ENCODE results near the gene THOP1. TPM values are rescaled to one million over a fixed set of nuclear protein-coding genes. Genes with fewer than 3 reads are reported as not detected.

The THOP1 gene
- polyA plus RNA-seq, 3 donors, result 13.4 to 17.6 (median 14.6) TPM

- WGBS (ENCODE audit: insufficient coverage), result 98% methylated on average over 20 of the region's 20 CpGs
- no peak overlapping the region for H3K27ac Mint-ChIP-seq
- H3K36me3 ChIP-seq (replicated peaks in 1 of 2; ENCODE audit: control insufficient read depth in 1 of 2, insufficient read depth in 2 of 2, low read length in 2 of 2), result peaks cover 24% of the 10 kb centered on the region in 2 donors
Observed at GRCh38 chr19:2811221-2811722, 26.0 kb downstream of the THOP1 start.

GRCh38 chr19:2811735-2812413 is 26.6 kb downstream of the THOP1 start:
- intact Hi-C loops (cut with micrococcal nuclease), result loop anchor here in 1 of 2 donors (5.0 kb wide), 1 partner anchor 55 kb away; the partner anchor contains the start of gene ZNF556
- no peak overlapping the region for H3K4me3 Mint-ChIP-seq
- H3K9me3 ChIP-seq (replicated peaks in 1 of 2; ENCODE audit: control insufficient read depth in 1 of 2, insufficient read depth in 1 of 2, low read length in 2 of 2), result no peaks in the 10 kb centered on the region

More at GRCh38 chr19:2811221-2811722, 26.0 kb downstream of the THOP1 start:
- Mint-ChIP-seq H3K4me1 (no peaks in the 10 kb centered on the region), H3K27me3 (ENCODE audit: low read depth in 3 of 3) (peaks cover 0 to 2% (median 0%) of the 10 kb centered on the region in 3 donors), H3K9me3 (peaks cover 0 to 2% (median 0%) of the 10 kb centered on the region in 7 donors), H3K4me3 (no peak overlapping the region), H3K36me3 (peaks cover 21 to 41% of the 10 kb centered on the region in 2 donors)
- Histone ChIP-seq H3K27ac (ENCODE audit: low read depth in 1 of 2, low read length in 2 of 2) (no peak overlapping the region), H2AFZ (ENCODE audit: insufficient read depth, low read depth, low read length, poor library complexity, severe bottlenecking) (no peak overlapping the region), H4K20me1 (ENCODE audit: insufficient read depth, low read length) (no peaks in the 10 kb centered on the region), H3K79me2 (ENCODE audit: insufficient read depth, low read length) (no peaks in the 10 kb centered on the region), H3K4me3 (replicated peaks in 1 of 3; ENCODE audit: low read depth in 2 of 3, low read length in 3 of 3) (no peak overlapping the region), H3K4me1 (ENCODE audit: control insufficient read depth in 1 of 2, insufficient read depth in 2 of 2, low read length in 2 of 2) (no peaks in the 10 kb centered on the region), H3K9ac (ENCODE audit: insufficient read depth, low read length, poor library complexity, severe bottlenecking) (no peak overlapping the region), H3K27me3 (ENCODE audit: control insufficient read depth in 2 of 2, insufficient read depth in 2 of 2, low read length in 2 of 2) (no peaks in the 10 kb centered on the region), H3K9me3 (replicated peaks in 1 of 2; ENCODE audit: control insufficient read depth in 1 of 2, insufficient read depth in 1 of 2, low read length in 2 of 2) (no peaks in the 10 kb centered on the region), H3K4me2 (replicated peaks; ENCODE audit: extremely low read depth, low read length, poor library complexity, severe bottlenecking) (no peak overlapping the region)
- intact Hi-C loops (cut with micrococcal nuclease), result loop anchor here in 1 of 2 donors (5.0 kb wide), 1 partner anchor 56 kb away; the partner anchor contains the start of gene ZNF556
- DNase-seq, result no peak
- TF ChIP-seq CTCF (IDR thresholded peaks at IDR 0.05), result no peak

More at GRCh38 chr19:2811735-2812413, 26.6 kb downstream of the THOP1 start:
- Mint-ChIP-seq H3K27ac (no peak overlapping the region), H3K36me3 (peaks cover 18 to 36% of the 10 kb centered on the region in 2 donors), H3K4me1 (no peaks in the 10 kb centered on the region), H3K9me3 (peaks cover 0 to 2% (median 0%) of the 10 kb centered on the region in 7 donors), H3K27me3 (ENCODE audit: low read depth in 3 of 3) (peaks cover 0 to 2% (median 0%) of the 10 kb centered on the region in 3 donors)
- Histone ChIP-seq H3K27me3 (ENCODE audit: control insufficient read depth in 2 of 2, insufficient read depth in 2 of 2, low read length in 2 of 2) (no peaks in the 10 kb centered on the region), H3K4me1 (ENCODE audit: control insufficient read depth in 1 of 2, insufficient read depth in 2 of 2, low read length in 2 of 2) (no peaks in the 10 kb centered on the region), H3K79me2 (ENCODE audit: insufficient read depth, low read length) (no peaks in the 10 kb centered on the region), H4K20me1 (ENCODE audit: insufficient read depth, low read length) (no peaks in the 10 kb centered on the region), H3K27ac (ENCODE audit: low read depth in 1 of 2, low read length in 2 of 2) (no peak overlapping the region), H2AFZ (ENCODE audit: insufficient read depth, low read depth, low read length, poor library complexity, severe bottlenecking) (no peak overlapping the region), H3K4me3 (replicated peaks in 1 of 3; ENCODE audit: low read depth in 2 of 3, low read length in 3 of 3) (no peak overlapping the region), H3K9ac (ENCODE audit: insufficient read depth, low read length, poor library complexity, severe bottlenecking) (no peak overlapping the region), H3K4me2 (replicated peaks; ENCODE audit: extremely low read depth, low read length, poor library complexity, severe bottlenecking) (no peak overlapping the region), H3K36me3 (replicated peaks in 1 of 2; ENCODE audit: control insufficient read depth in 1 of 2, insufficient read depth in 2 of 2, low read length in 2 of 2) (peaks cover 18 to 19% of the 10 kb centered on the region in 2 donors)
- DNase-seq, result no peak
- WGBS (ENCODE audit: insufficient coverage), result 92% methylated on average over 26 of the region's 34 CpGs
- no peak for TF ChIP-seq CTCF (IDR thresholded peaks at IDR 0.05)
